Fibroblast of the aortic adventitia (primary cell): ENCODE data around the gene CIZ1. TPM values are rescaled to one million over a fixed set of nuclear protein-coding genes. Genes with fewer than 3 reads are reported as not detected.
A peak's percentile ranks its signal among the peaks of the same experiment; 100 is the strongest.

Source experiments
- DNase-seq: peaks from one replicate; pipeline ENCODE4 v3.0.0-alpha.2; 2010; ENCODE audit warnings: low read depth
- H3K4me3 ChIP-seq: 2 replicates; pipeline ENCODE4 v1.5.1; 2011; ENCODE audit warnings: low read depth, mild to moderate bottlenecking, control low read depth, low read length, moderate library complexity
- CTCF ChIP-seq: IDR thresholded peaks from 2 replicates; pipeline ENCODE4 v1.5.1; 2011; ENCODE audit warnings: mild to moderate bottlenecking, low read length, control low read depth, inconsistent platforms; ENCODE audit not compliant: insufficient read depth
- total RNA-seq: library from RNA; depleted of rRNA; stranded (reverse); fragments of >200 nt; gene quantifications from 2 replicates; pipeline ENCODE4 v1.2.3, GENCODE V29; 2012; ENCODE audit warnings: low replicate concordance

The CIZ1 gene
- total RNA-seq, 1 donor = 47.8 TPM

- peak; percentile 89 for DNase-seq
- peak overlapping the region; percentile 44 for H3K4me3 ChIP-seq
- no peak for TF ChIP-seq CTCF
These were observed 1.4 kb upstream of the CIZ1 start for GRCh38 chr9:128192601-128193371.

GRCh38 chr9:128190516-128191405 lies 611 bp downstream of the CIZ1 start:
- peak; percentile 17 for DNase-seq
- TF ChIP-seq CTCF = no peak
- H3K4me3 ChIP-seq = peak overlapping the region; percentile 86

GRCh38 chr9:128190013-128190412 lies 1.4 kb downstream of the CIZ1 start:
- TF ChIP-seq CTCF = no peak
- peak overlapping the region; percentile 86 for H3K4me3 ChIP-seq
- no peak for DNase-seq

GRCh38 chr9:128188209-128188608 lies 3.2 kb downstream of the CIZ1 start:
- no peak for TF ChIP-seq CTCF
- no peak for DNase-seq
- H3K4me3 ChIP-seq = no peak overlapping the region

- no peak overlapping the region for H3K4me3 ChIP-seq
- TF ChIP-seq CTCF = no peak
- no peak for DNase-seq
These were observed 4.0 kb downstream of the CIZ1 start for GRCh38 chr9:128187361-128187760.

GRCh38 chr9:128185979-128186965 lies 5.1 kb downstream of the CIZ1 start:
- no peak for TF ChIP-seq CTCF
- no peak overlapping the region for H3K4me3 ChIP-seq
- DNase-seq = no peak
